PC-3 (cell line): ENCODE measurements around the gene TGIF2. TPM values are rescaled to one million over a fixed set of nuclear protein-coding genes. Genes with fewer than 3 reads are reported as not detected.

Experiments used
- ATAC-seq: fragments of 200-7000 bp; cut with Tn5 transposase; 2 replicates; pipeline ENCODE4 v1.9.1; 2020; ENCODE audit warnings: mild to moderate bottlenecking, moderate library complexity
- BruUV-seq: library from RNA; stranded (reverse); fragments of 400-500 nt; replicated peaks from 2 replicates; lab custom pipeline; 2021; lab: Mats Ljungman, UMichigan
- CTCF ChIA-PET: fragments of 300-600 bp; sonication (Branson Sonifier 250); formaldehyde crosslinking; loops from one replicate; lab custom pipeline; 2022; ENCODE audit warnings: antibody characterized with exemption; lab: Charles Lee
- POLR2A ChIA-PET: fragments of 300-600 bp; sonication (Branson Sonifier 250); formaldehyde crosslinking; loops from one replicate; lab custom pipeline; 2022; ENCODE audit warnings: antibody characterized with exemption; ENCODE audit not compliant: unreplicated experiment; lab: Charles Lee
- DNase-seq: peaks from one replicate; pipeline ENCODE4 v3.0.0-alpha.2; 2015
- H2AFZ ChIP-seq: fragments of 300-600 bp; sonication (generic); 2 replicates; pipeline ENCODE4 v1.6.0; 2016; ENCODE audit warnings: antibody characterized with exemption, low read length
- H3F3A ChIP-seq: fragments of 300-600 bp; sonication (generic); one replicate; pipeline ENCODE4 v1.6.0; 2017; ENCODE audit warnings: antibody characterized with exemption, low read length, control low read depth, mild to moderate bottlenecking; ENCODE audit not compliant: unreplicated experiment
- H3K27ac ChIP-seq: fragments of 300-600 bp; sonication (generic); 2 replicates; pipeline ENCODE4 v1.5.1; 2016; ENCODE audit warnings: mild to moderate bottlenecking, low read length
- H3K27me3 ChIP-seq: fragments of 300-600 bp; sonication (generic); 2 replicates; pipeline ENCODE4 v1.6.1; 2016; ENCODE audit warnings: low read length, mixed read lengths
- H3K36me3 ChIP-seq: fragments of 300-600 bp; sonication (generic); 2 replicates; pipeline ENCODE4 v1.6.1; 2016; ENCODE audit warnings: low read depth, mixed run types, low read length, mixed read lengths
- H3K4me1 ChIP-seq: fragments of 300-600 bp; sonication (generic); 2 replicates; pipeline ENCODE4 v1.5.1; 2016; ENCODE audit warnings: low read length; ENCODE audit not compliant: insufficient read depth
- H3K4me2 ChIP-seq: fragments of 300-600 bp; sonication (generic); 2 replicates; pipeline ENCODE4 v1.6.0; 2016; ENCODE audit warnings: low read length
- H3K4me3 ChIP-seq: fragments of 300-600 bp; sonication (generic); 2 replicates; pipeline ENCODE4 v1.5.1; 2016; ENCODE audit warnings: mild to moderate bottlenecking, low read length, mixed read lengths
- H3K79me2 ChIP-seq: fragments of 300-600 bp; sonication (generic); 2 replicates; pipeline ENCODE4 v1.6.1; 2017; ENCODE audit warnings: low read length, mixed read lengths
- H3K9ac ChIP-seq: fragments of 300-600 bp; sonication (generic); 2 replicates; pipeline ENCODE4 v1.6.0; 2016; ENCODE audit warnings: mild to moderate bottlenecking, low read length
- H3K9me2 ChIP-seq: fragments of 300-600 bp; sonication (generic); replicated peaks from 2 replicates; pipeline ENCODE4 v1.6.1; 2016; ENCODE audit warnings: mixed run types, low read length, mixed read lengths
- H3K9me3 ChIP-seq: fragments of 300-600 bp; sonication (generic); 2 replicates; pipeline ENCODE4 v1.6.1; 2016; ENCODE audit warnings: low read length, mixed read lengths
- H4K20me1 ChIP-seq: fragments of 300-600 bp; sonication (generic); 2 replicates; pipeline ENCODE4 v1.6.1; 2016; ENCODE audit warnings: low read length, mixed read lengths
- CTCF ChIP-seq: fragments of 300-600 bp; sonication (generic); conservative IDR thresholded peaks from 2 replicates; pipeline ENCODE4 v1.5.1; 2017; ENCODE audit warnings: antibody characterized with exemption, low read depth, mild to moderate bottlenecking, low read length
- EZH2 ChIP-seq: fragments of 300-600 bp; sonication (generic); IDR thresholded peaks from one replicate; pipeline ENCODE4 v1.6.1; 2017; ENCODE audit warnings: antibody characterized with exemption, mild to moderate bottlenecking, low read length; ENCODE audit not compliant: unreplicated experiment
- EZH2phosphoT487 ChIP-seq: fragments of 300-600 bp; sonication (generic); IDR thresholded peaks from 2 replicates; pipeline ENCODE4 v1.6.1; 2018; ENCODE audit warnings: mild to moderate bottlenecking, antibody characterized with exemption, low read length, borderline replicate concordance
- intact Hi-C: fragments of 100-400 bp; cut with micrococcal nuclease; formaldehyde crosslinking; loops from 2 replicates; pipeline ENCODE4 v1.9.0; 2023
- total RNA-seq: library from RNA; depleted of rRNA; stranded (reverse); fragments of >200 nt; gene quantifications from 2 replicates; pipeline ENCODE4 v1.2.3, GENCODE V29; 2014

TGIF2 gene
- total RNA-seq, 1 experiment from 2014 or later: 15.2 TPM

GRCh38 chr20:36547186-36548005 lies 26.0 kb upstream of the TGIF2 start:
- Histone ChIP-seq H3K4me2 (no peak overlapping the region), H3F3A (no peaks in the 10 kb centered on the region), H3K27me3 (no peaks in the 10 kb centered on the region), H3K36me3 (no peaks in the 10 kb centered on the region), H3K9me3 (no peaks in the 10 kb centered on the region), H4K20me1 (no peaks in the 10 kb centered on the region), H3K27ac (no peak overlapping the region), H3K4me1 (no peaks in the 10 kb centered on the region), H3K9ac (no peak overlapping the region), H3K79me2 (no peaks in the 10 kb centered on the region), H3K4me3 (no peak overlapping the region), H3K9me2 (no peaks in the 10 kb centered on the region), H2AFZ (no peak overlapping the region)
- ChIA-PET POLR2A (no interaction called here), CTCF (no interaction called here)
- TF ChIP-seq CTCF (no peak), EZH2phosphoT487 (no peak), EZH2 (no peak)
- DNase-seq (no peak), ATAC-seq (no peak)
- no TSS peak for BruUV-seq
- intact Hi-C loops: no loop called here

- Histone ChIP-seq H3K79me2 (no peaks in the 10 kb centered on the region), H3K4me3 (no peak overlapping the region), H2AFZ (no peak overlapping the region), H3K9me2 (no peaks in the 10 kb centered on the region), H3K4me2 (no peak overlapping the region), H3K27me3 (no peaks in the 10 kb centered on the region), H4K20me1 (no peaks in the 10 kb centered on the region), H3K4me1 (no peaks in the 10 kb centered on the region), H3K9ac (no peak overlapping the region), H3K9me3 (no peaks in the 10 kb centered on the region), H3F3A (no peaks in the 10 kb centered on the region), H3K36me3 (no peaks in the 10 kb centered on the region), H3K27ac (no peak overlapping the region)
- TF ChIP-seq EZH2 (no peak), CTCF (peak; percentile 42; the same call in 1 of the 2 replicates)
- ChIA-PET POLR2A (interaction anchor here (0.7 kb wide), 1 partner anchor 13 kb away, joined by 11 read pairs; no protein-coding TSS in a partner anchor), CTCF (no interaction called here)
- no peak for DNase-seq
- intact Hi-C loops: no loop called here
- no peak for ATAC-seq
- BruUV-seq: no TSS peak
Observed at GRCh38 chr20:36548006-36548315, 25.4 kb upstream of the TGIF2 start.
